Psoas muscle (tissue), 8 donors: ENCODE measurements around the gene TPP1. TPM values are rescaled to one million over a fixed set of nuclear protein-coding genes. Genes with fewer than 3 reads are reported as not detected.

Source experiments
- ATAC-seq, 4 donors: fragments of 200-7000 bp; cut with Tn5 transposase; one replicate each; pipeline ENCODE4 v1.9.1; 2020; ENCODE audit warnings: moderate library complexity in 3 of 4, mild to moderate bottlenecking in 2 of 4
- DNase-seq, 2 donors: peaks; one replicate each; pipeline ENCODE4 v3.0.0-alpha.2; 2020
- H3K27ac ChIP-seq: fragments of 200-600 bp; one replicate; pipeline ENCODE4 v1.8.0; 2022
- H3K27me3 ChIP-seq, 3 donors: fragments of 200-600 bp in 1 of 3; one replicate each; pipeline versions ENCODE4 v1.6.1 to v1.8.0; 2013 to 2022; ENCODE audit warnings: low read length in 2 of 3, mild to moderate bottlenecking in 2 of 3, moderate library complexity in 1 of 3; ENCODE audit not compliant: insufficient read depth in 3 of 3
- H3K36me3 ChIP-seq, 2 donors: fragments of 200-600 bp in 1 of 2; one replicate each; pipeline versions ENCODE4 v1.6.1 to v1.8.0; 2013 to 2022; ENCODE audit warnings: low read depth in 1 of 2, mild to moderate bottlenecking in 1 of 2, moderate library complexity in 1 of 2; ENCODE audit not compliant: insufficient read depth in 1 of 2
- H3K4me1 ChIP-seq: fragments of 200-600 bp; one replicate; pipeline ENCODE4 v1.8.0; 2022
- H3K4me3 ChIP-seq: fragments of 200-600 bp; one replicate; pipeline ENCODE4 v1.8.0; 2022; ENCODE audit warnings: mild to moderate bottlenecking
- H3K9me3 ChIP-seq: fragments of 200-600 bp; one replicate; pipeline ENCODE4 v1.8.0; 2022
- CTCF ChIP-seq: fragments of 200-600 bp; IDR thresholded peaks from one replicate; pipeline ENCODE4 v1.8.0; 2022; ENCODE audit warnings: antibody characterized with exemption
- WGBS, 3 donors: extraction: QIAGEN DNeasy Blood & Tissue Kit; methylation state at CpG; one replicate each; pipeline versions ENCODE4 v1.1.6 to v1.1.7; 2013; 5-methylcytosine and 5-hydroxymethylcytosine counted together
- intact Hi-C, 2 donors: fragments of 100-400 bp; cut with DNase I; formaldehyde crosslinking; loops; one replicate each; pipeline versions ENCODE4 v1.11.0 to v1.14.2; 2022
- polyA plus RNA-seq, 3 donors: library from polyadenylated mRNA; stranded (reverse); fragments of 200-250 nt; gene quantifications; one replicate each; pipeline ENCODE4 v1.2.3, GENCODE V29; 2013
- total RNA-seq, 4 donors: library from RNA; stranded (reverse); fragmentation: NEBNext Ultra II Directional in 2 of 4; extraction: Animal tissue kit (Norgen Biotek cat#: 25700) in 2 of 4; gene quantifications; one replicate each; pipeline versions ENCODE4 v1.2.1 to v1.2.4, GENCODE V29; 2021 to 2023
- donor health status: healthy with polysubstance abuse.
- donor health status: DM: no; HTN: no; CAD: no; lungs with moderate emphysema.
- donor health status: Bipolar disorder and iron deficiency.
- donor health status: healthy.
- donor health status: DM: yes; HTN: yes; CAD: no.
- donor health status: DM: no; HTN: no; CAD: no.
- donor health status: DM: no; HTN: no; CAD: no.
- donor health status: DM: yes; HTN: yes; CAD: no.

TPP1 gene
- total and polyA plus RNA-seq, 7 donors = 11.8 to 50.2 (median 30.0) TPM

GRCh38 chr11:6566704-6567370 is 52.4 kb downstream of the TPP1 start:
- H3K4me3 ChIP-seq = no peak overlapping the region
- intact Hi-C loops = no loop called here
- H3K4me1 ChIP-seq = peaks cover 21% of the 10 kb centered on the region
- no peaks in the 10 kb centered on the region for H3K27me3 ChIP-seq
- DNase-seq = peak; percentile 46 to 70
- TF ChIP-seq CTCF = no peak
- peak overlapping the region; percentile 79 for H3K27ac ChIP-seq
- no peaks in the 10 kb centered on the region for H3K9me3 ChIP-seq
- peak; percentile 62 to 73 (median 66) for ATAC-seq
- peaks cover 0 to 21% of the 10 kb centered on the region in 2 donors for H3K36me3 ChIP-seq
- WGBS, 3 donors = 51 to 65% (median 53%) methylated on average over 13 of the region's 13 CpGs

GRCh38 chr11:6565988-6566703 is 53.1 kb downstream of the TPP1 start:
- 92 to 98% (median 94%) methylated on average over 5 of the region's 5 CpGs for WGBS, 3 donors
- Histone ChIP-seq H3K36me3 (peaks cover 0 to 21% of the 10 kb centered on the region in 2 donors), H3K9me3 (no peaks in the 10 kb centered on the region), H3K27ac (peak overlapping the region; percentile 79), H3K4me3 (no peak overlapping the region), H3K4me1 (peaks cover 21% of the 10 kb centered on the region), H3K27me3 (no peaks in the 10 kb centered on the region)
- ATAC-seq (no peak), DNase-seq (no peak)
- intact Hi-C loops = no loop called here
- TF ChIP-seq CTCF = no peak

DNA sequence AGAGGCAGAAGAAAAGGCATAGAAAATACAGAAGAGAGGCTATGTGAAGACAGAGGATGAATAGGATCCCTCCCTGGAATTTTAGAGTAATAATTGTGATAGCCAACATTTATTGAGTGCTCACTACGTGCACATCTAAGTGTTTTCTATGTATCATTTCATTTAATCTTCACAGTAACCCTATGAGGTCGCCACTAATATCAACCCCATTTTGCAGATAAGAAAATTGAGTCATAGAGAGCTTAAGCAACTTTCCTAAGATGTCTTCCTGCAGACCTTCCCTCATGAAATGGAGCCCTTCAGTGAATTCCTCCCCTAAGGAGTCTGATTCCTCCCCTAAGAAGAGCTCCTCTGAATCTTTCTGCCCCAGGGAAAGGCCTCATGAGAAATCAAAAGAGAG is 53.9 kb downstream of the TPP1 start:
- Histone ChIP-seq H3K9me3 (no peaks in the 10 kb centered on the region), H3K4me3 (no peak overlapping the region), H3K4me1 (peaks cover 22% of the 10 kb centered on the region), H3K27ac (no peak overlapping the region), H3K27me3 (no peaks in the 10 kb centered on the region), H3K36me3 (peaks cover 0 to 21% of the 10 kb centered on the region in 2 donors)
- no peak for TF ChIP-seq CTCF
- ATAC-seq = no peak
- WGBS, 3 donors = 74 to 96% (median 96%) methylated on average over 2 of the region's 2 CpGs
- no peak for DNase-seq
- intact Hi-C loops = no loop called here

- peaks cover 32% of the 10 kb centered on the region for H3K4me1 ChIP-seq
Measured at GRCh38 chr11:6563667-6564066, 55.6 kb downstream of the TPP1 start.

More at GRCh38 chr11:6563667-6564066, 55.6 kb downstream of the TPP1 start:
- Histone ChIP-seq H3K9me3 (no peaks in the 10 kb centered on the region), H3K36me3 (peaks cover 0 to 21% of the 10 kb centered on the region in 2 donors), H3K4me3 (no peak overlapping the region), H3K27ac (no peak overlapping the region), H3K27me3 (no peaks in the 10 kb centered on the region)
- 90 to 93% (median 90%) methylated on average over 10 of the region's 10 CpGs for WGBS, 3 donors
- ATAC-seq = no peak
- no peak for DNase-seq
- TF ChIP-seq CTCF = no peak
- intact Hi-C loops = no loop called here
